Upper lobe of left lung (tissue), 6 donors: ENCODE measurements around the gene CDK16. TPM values are rescaled to one million over a fixed set of nuclear protein-coding genes. Genes with fewer than 3 reads are reported as not detected.

Source experiments
- ATAC-seq, 2 donors: fragments of 200-7000 bp; cut with Tn5 transposase; one replicate each; pipeline ENCODE4 v1.9.1; 2022; ENCODE audit warnings: mild to moderate bottlenecking in 2 of 2, moderate library complexity in 2 of 2; ENCODE audit not compliant: low FRiP score in 2 of 2
- DNase-seq, 2 donors: peaks; one replicate each; pipeline ENCODE4 v3.0.0-alpha.2; 2019 to 2020
- H3K27ac ChIP-seq, 4 donors: fragments of 200-600 bp; sonication (generic); one replicate each; pipeline ENCODE4 v1.5.1; 2016 to 2019
- H3K27me3 ChIP-seq, 4 donors: fragments of 200-600 bp; sonication (generic); one replicate each; pipeline ENCODE4 v1.5.1; 2017 to 2019
- H3K36me3 ChIP-seq, 4 donors: fragments of 200-600 bp; sonication (generic); one replicate each; pipeline ENCODE4 v1.5.1; 2016 to 2019
- H3K4me1 ChIP-seq, 4 donors: fragments of 200-600 bp; sonication (generic); one replicate each; pipeline ENCODE4 v1.5.1; 2018 to 2019
- H3K4me3 ChIP-seq, 4 donors: fragments of 200-600 bp; sonication (generic); one replicate each; pipeline ENCODE4 v1.5.1; 2017 to 2019; ENCODE audit warnings: mild to moderate bottlenecking in 2 of 4, moderate library complexity in 1 of 4
- H3K9me3 ChIP-seq, 4 donors: fragments of 200-600 bp; sonication (generic); one replicate each; pipeline ENCODE4 v1.5.1; 2018 to 2019
- CTCF ChIP-seq, 6 experiments: fragments of 450-650 bp in 4 of 6; fragments of 200-600 bp in 2 of 6; sonication (generic) in 2 of 6; IDR thresholded peaks; one replicate each; pipeline ENCODE4 v1.5.1; 2016 to 2019; ENCODE audit warnings: antibody characterized with exemption in 6 of 6
- EP300 ChIP-seq, 4 donors: sonication (generic); formaldehyde crosslinking; IDR thresholded peaks; one replicate each; pipeline ENCODE4 v1.5.1; 2017; ENCODE audit warnings: antibody characterized with exemption in 4 of 4, control low read depth in 2 of 4
- POLR2A ChIP-seq, 4 donors: fragments of 450-650 bp; IDR thresholded peaks; one replicate each; pipeline ENCODE4 v1.5.1; 2016 to 2017; ENCODE audit warnings: antibody characterized with exemption in 4 of 4, mild to moderate bottlenecking in 2 of 4
- POLR2AphosphoS5 ChIP-seq, 2 donors: sonication (generic); formaldehyde crosslinking; IDR thresholded peaks; one replicate each; pipeline ENCODE4 v1.5.1; 2017; ENCODE audit warnings: antibody characterized with exemption in 2 of 2
- WGBS, 2 donors: methylation state at CpG; one replicate each; pipeline ENCODE4 v1.1.5; 2017 to 2018; 5-methylcytosine and 5-hydroxymethylcytosine counted together
- total RNA-seq, 6 donors: library from RNA; depleted of rRNA in 4 of 6; stranded (reverse); fragments of >200 nt in 4 of 6; gene quantifications; one replicate each; pipeline versions ENCODE4 v1.1.0 to v1.2.1, GENCODE V29; 2016 to 2021
- donor health status: DM: no; HTN: no; CAD: no; lungs with moderate emphysema.
- donor health status: DM: no; HTN: yes; CAD: no; lungs with severe emphysema.

Gene CDK16
- total RNA-seq, 6 donors from 2014 or later: 59.2 to 91.0 (median 78.5) TPM

GRCh38 chrX:47232197-47232802 is 13.8 kb downstream of the CDK16 start:
- Histone ChIP-seq H3K4me3 (peak overlapping the region in 3 of 4 donors; percentile 55 to 68 (median 62)), H3K27ac (peak overlapping the region; percentile 94 to 98 (median 97)), H3K4me1 (peaks cover 0 to 8% (median 0%) of the 10 kb centered on the region in 4 donors), H3K9me3 (no peaks in the 10 kb centered on the region), H3K27me3 (no peaks in the 10 kb centered on the region), H3K36me3 (peaks cover 0 to 22% (median 8%) of the 10 kb centered on the region in 4 donors)
- WGBS, 2 donors: 80 to 83% methylated on average over 3 to 8 of the region's 8 CpGs
- TF ChIP-seq CTCF (IDR thresholded peaks at IDR 0.05): no peak
- DNase-seq (peak in 1 of 2 donors; percentile 10), ATAC-seq (no peak)

GRCh38 chrX:47232803-47233332 is 14.4 kb downstream of the CDK16 start, which contains the start of gene USP11:
Gene USP11, plus strand, starts transcription at chrX:47233009. Its CDS starts 35 bp downstream, at chrX:47233044.
- WGBS, 2 donors: 0 to 17% methylated on average over 4 to 44 of the region's 46 CpGs
- Histone ChIP-seq H3K27ac (peak within 1 kb of the TSS; percentile 94 to 98 (median 97)), H3K27me3 (no peaks in the 10 kb centered on the region), H3K36me3 (peaks cover 0 to 16% (median 5%) of the 10 kb centered on the region in 4 donors), H3K9me3 (no peaks in the 10 kb centered on the region), H3K4me1 (peaks cover 0 to 8% (median 0%) of the 10 kb centered on the region in 4 donors), H3K4me3 (peak within 1 kb of the TSS; percentile 32 to 68 (median 58))
- TF ChIP-seq EP300 (IDR thresholded peaks at IDR 0.05): no peak
- peak; percentile 41 to 54 for TF ChIP-seq POLR2AphosphoS5 (IDR thresholded peaks at IDR 0.05)
- no peak for TF ChIP-seq CTCF (IDR thresholded peaks at IDR 0.05)
- TF ChIP-seq POLR2A (IDR thresholded peaks at IDR 0.05): peak in 2 of 4 donors; percentile 72 to 91
- peak; percentile 8 to 64 for ATAC-seq
- DNase-seq: peak; percentile 34 to 92

GRCh38 chrX:47233333-47234113 is 15.0 kb downstream of the CDK16 start:
- ATAC-seq (peak; percentile 96), DNase-seq (peak; percentile 95)
- peak overlapping the region; percentile 32 to 68 (median 58) for H3K4me3 ChIP-seq
- peaks cover 0 to 12% (median 3%) of the 10 kb centered on the region in 4 donors for H3K36me3 ChIP-seq
- H3K4me1 ChIP-seq: peaks cover 0 to 8% (median 0%) of the 10 kb centered on the region in 4 donors
- H3K27me3 ChIP-seq: no peaks in the 10 kb centered on the region
- peak; percentile 50 to 84 for TF ChIP-seq POLR2AphosphoS5 (IDR thresholded peaks at IDR 0.05)
- TF ChIP-seq CTCF (IDR thresholded peaks at IDR 0.05): no peak
- peak in 3 of 4 donors; percentile 40 to 62 (median 53) for TF ChIP-seq POLR2A (IDR thresholded peaks at IDR 0.05)
- peak in 1 of 4 donors; percentile 54 for TF ChIP-seq EP300 (IDR thresholded peaks at IDR 0.05)
- 1 to 13% methylated on average over 28 to 51 of the region's 51 CpGs for WGBS, 2 donors
- peak overlapping the region; percentile 94 to 98 (median 97) for H3K27ac ChIP-seq
- no peaks in the 10 kb centered on the region for H3K9me3 ChIP-seq

GRCh38 chrX:47234583-47234982 is 16.1 kb downstream of the CDK16 start:
- H3K27ac ChIP-seq: peak overlapping the region in 3 of 4 donors; percentile 94 to 97 (median 97)
- H3K9me3 ChIP-seq: no peaks in the 10 kb centered on the region
- peaks cover 0 to 8% (median 0%) of the 10 kb centered on the region in 4 donors for H3K4me1 ChIP-seq
- no peak for ATAC-seq
- no peaks in the 10 kb centered on the region for H3K27me3 ChIP-seq
- TF ChIP-seq CTCF (IDR thresholded peaks at IDR 0.05): no peak
- TF ChIP-seq EP300 (IDR thresholded peaks at IDR 0.05): no peak
- TF ChIP-seq POLR2AphosphoS5 (IDR thresholded peaks at IDR 0.05): no peak
- TF ChIP-seq POLR2A (IDR thresholded peaks at IDR 0.05): no peak
- DNase-seq: no peak
- peaks cover 0 to 2% (median 0%) of the 10 kb centered on the region in 4 donors for H3K36me3 ChIP-seq
- 56 to 62% methylated on average over 3 of the region's 3 CpGs for WGBS, 2 donors
- H3K4me3 ChIP-seq: peak overlapping the region in 3 of 4 donors; percentile 55 to 68 (median 62)
